ENCODE data around the gene JPH2. TPM values are rescaled to one million over a fixed set of nuclear protein-coding genes. Genes with fewer than 3 reads are reported as not detected.
"Not testable (repeated sequence)": the region's sequence is repeated elsewhere in the genome, so short reads cannot be mapped to it uniquely, and the experiment has no call there.

The JPH2 gene
- total RNA-seq = 4.6 TPM
- long read RNA-seq, full-length matches to known transcripts = 7 of 18 reads
- long read RNA-seq, partial matches to known transcripts = 4 of 18 reads
- long read RNA-seq, other reads (novel, unspliced or antisense) = 7 of 18 reads

DNA sequence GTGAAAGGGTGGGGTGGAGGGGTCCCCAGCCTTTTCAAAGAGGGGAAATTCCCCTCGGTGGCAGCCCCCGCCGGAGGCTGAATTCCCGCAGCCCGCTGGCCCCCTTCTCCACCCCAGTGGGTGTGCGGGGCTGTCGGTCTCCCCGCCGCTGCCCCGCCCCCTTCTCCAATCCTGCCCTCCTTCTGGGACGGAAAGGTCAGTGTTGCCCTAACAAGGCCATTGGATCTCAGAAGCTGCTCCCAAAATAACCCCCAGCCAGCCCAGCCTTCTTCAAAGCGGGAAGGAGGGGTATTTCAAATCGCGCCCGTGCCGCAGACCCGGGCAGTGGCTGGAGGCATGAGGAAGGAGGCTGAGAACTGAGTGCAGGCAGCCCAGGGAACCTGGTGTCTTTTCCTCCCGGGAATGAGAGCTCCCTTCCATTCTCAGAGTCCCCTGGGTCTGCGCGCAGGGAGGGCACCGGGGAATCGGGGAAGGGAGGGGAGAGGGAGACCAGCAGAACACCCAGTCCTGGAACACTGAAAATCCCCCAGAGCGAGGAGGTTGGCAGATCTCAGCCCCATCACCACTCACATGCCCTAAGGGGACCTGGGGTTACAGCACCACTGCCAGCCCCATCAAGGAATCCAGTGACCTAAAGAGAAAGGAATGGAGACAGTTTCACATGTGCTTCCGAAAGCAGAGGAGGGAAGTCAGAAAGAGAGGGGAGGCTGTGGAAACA, at the start of gene JPH2:
Gene JPH2 (minus strand): TSS at position 135 of the 718 bp plus-strand sequence. CDS start 483 bp downstream, outside the sequence.
- peaks cover 17% of the 10 kb centered on the region for H3K27me3 ChIP-seq (ENCODE audit: low read depth)
- ATAC-seq (peak; percentile 49 to 66), DNase-seq (peak; percentile 45)
- intact Hi-C loops (cut with DNase I) = no loop called here
- TF ChIP-seq, protein P1, sequence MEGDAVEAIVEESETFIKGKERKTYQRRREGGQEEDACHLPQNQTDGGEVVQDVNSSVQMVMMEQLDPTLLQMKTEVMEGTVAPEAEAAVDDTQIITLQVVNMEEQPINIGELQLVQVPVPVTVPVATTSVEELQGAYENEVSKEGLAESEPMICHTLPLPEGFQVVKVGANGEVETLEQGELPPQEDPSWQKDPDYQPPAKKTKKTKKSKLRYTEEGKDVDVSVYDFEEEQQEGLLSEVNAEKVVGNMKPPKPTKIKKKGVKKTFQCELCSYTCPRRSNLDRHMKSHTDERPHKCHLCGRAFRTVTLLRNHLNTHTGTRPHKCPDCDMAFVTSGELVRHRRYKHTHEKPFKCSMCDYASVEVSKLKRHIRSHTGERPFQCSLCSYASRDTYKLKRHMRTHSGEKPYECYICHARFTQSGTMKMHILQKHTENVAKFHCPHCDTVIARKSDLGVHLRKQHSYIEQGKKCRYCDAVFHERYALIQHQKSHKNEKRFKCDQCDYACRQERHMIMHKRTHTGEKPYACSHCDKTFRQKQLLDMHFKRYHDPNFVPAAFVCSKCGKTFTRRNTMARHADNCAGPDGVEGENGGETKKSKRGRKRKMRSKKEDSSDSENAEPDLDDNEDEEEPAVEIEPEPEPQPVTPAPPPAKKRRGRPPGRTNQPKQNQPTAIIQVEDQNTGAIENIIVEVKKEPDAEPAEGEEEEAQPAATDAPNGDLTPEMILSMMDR (IDR thresholded peaks at IDR 0.05) = no peak
- H3K4me3 ChIP-seq = peak within 1 kb of the TSS; percentile 46
- H3K4me1 ChIP-seq = peaks cover 20% of the 10 kb centered on the region
- no peaks in the 10 kb centered on the region for H3K36me3 ChIP-seq
- peak within 1 kb of the TSS; percentile 36 for H3K27ac ChIP-seq
- no peaks in the 10 kb centered on the region for H3K9me3 ChIP-seq

DNA sequence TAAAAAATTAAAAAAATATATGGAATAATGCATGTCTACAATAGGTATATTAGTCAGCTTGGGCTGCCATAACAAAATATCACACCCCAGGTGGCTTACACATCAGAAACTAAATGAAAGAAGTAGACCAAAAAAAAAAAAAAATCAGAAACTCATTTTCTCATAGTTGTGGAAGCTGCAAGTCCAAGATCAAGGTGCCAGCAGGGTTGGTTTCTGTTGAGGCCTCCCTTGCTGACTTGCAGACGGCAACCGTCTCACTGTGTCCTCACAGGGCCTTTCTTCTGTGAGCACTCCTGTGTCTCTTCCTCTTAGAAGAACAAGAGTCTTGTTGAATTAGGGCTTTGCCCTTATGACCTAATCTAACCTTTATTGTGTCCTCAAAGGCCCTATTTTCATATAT, 48.7 kb upstream of the JPH2 start:
- TF ChIP-seq, protein P1 (IDR thresholded peaks at IDR 0.05) = no peak
- no peaks in the 10 kb centered on the region for H3K27me3 ChIP-seq (ENCODE audit: low read depth)
- H3K4me1 ChIP-seq = no peaks in the 10 kb centered on the region
- H3K4me3 ChIP-seq = no peak overlapping the region
- DNase-seq (no peak), ATAC-seq (no peak)
- no peaks in the 10 kb centered on the region for H3K9me3 ChIP-seq
- H3K36me3 ChIP-seq = no peaks in the 10 kb centered on the region
- no peak overlapping the region for H3K27ac ChIP-seq
- intact Hi-C loops (cut with DNase I) = no loop called here

GRCh38 chr20:44234566-44235317, 47.8 kb upstream of the JPH2 start:
- Histone ChIP-seq H3K36me3 (no peaks in the 10 kb centered on the region), H3K27me3 (ENCODE audit: low read depth) (no peaks in the 10 kb centered on the region), H3K9me3 (no peaks in the 10 kb centered on the region), H3K4me3 (no peak overlapping the region), H3K4me1 (no peaks in the 10 kb centered on the region), H3K27ac (no peak overlapping the region)
- intact Hi-C loops (cut with DNase I) = no loop called here
- ATAC-seq = no peak
- DNase-seq = no peak
- TF ChIP-seq, protein P1 (IDR thresholded peaks at IDR 0.05) = no peak

- intact Hi-C loops (cut with DNase I) = no loop called here
- TF ChIP-seq, protein P1 (IDR thresholded peaks at IDR 0.05) = no peak
- Histone ChIP-seq H3K4me3 (no peak overlapping the region), H3K9me3 (no peaks in the 10 kb centered on the region), H3K27me3 (ENCODE audit: low read depth) (no peaks in the 10 kb centered on the region), H3K27ac (no peak overlapping the region), H3K36me3 (no peaks in the 10 kb centered on the region), H3K4me1 (no peaks in the 10 kb centered on the region)
- ATAC-seq = no peak
- DNase-seq = no peak
Measured at GRCh38 chr20:44233436-44234016, 46.5 kb upstream of the JPH2 start.

- H3K9me3 ChIP-seq; H3K4me1 ChIP-seq; intact Hi-C loops (cut with DNase I); H3K4me3 ChIP-seq; ATAC-seq; H3K36me3 ChIP-seq; H3K27ac ChIP-seq; H3K27me3 ChIP-seq (ENCODE audit: low read depth); DNase-seq: not testable (repeated sequence)
Measured at GRCh38 chr20:44232469-44232856, 45.5 kb upstream of the JPH2 start.

Data from lower lobe of right lung (tissue), 2 donors.